Left colon (tissue), 2 donors: ENCODE data around the gene CPN2. TPM values are rescaled to one million over a fixed set of nuclear protein-coding genes. Genes with fewer than 3 reads are reported as not detected.

Experiments used
- ATAC-seq: fragments of 200-7000 bp; cut with Tn5 transposase; one replicate; pipeline ENCODE4 v1.9.1; 2020; ENCODE audit warnings: mild to moderate bottlenecking, moderate library complexity
- DNase-seq, 2 donors: peaks; one replicate each; pipeline ENCODE4 v3.0.0-alpha.2; 2020
- intact Hi-C, 2 donors: fragments of 100-400 bp; cut with DNase I in 1 of 2; cut with micrococcal nuclease in 1 of 2; formaldehyde crosslinking; loops; one replicate each; pipeline versions ENCODE4 v1.11.2 to v1.14.0; 2022; cut with DNase I, micrococcal nuclease
- total RNA-seq, 2 donors: library from RNA; stranded (reverse); fragmentation: NEBNext Ultra II Directional; extraction: Animal tissue kit (Norgen Biotek cat#: 25700); gene quantifications; one replicate each; pipeline ENCODE4 v1.2.1, GENCODE V29; 2021
- donor health status: DM: no; HTN: no; CAD: no.
- donor health status: DM: yes; HTN: yes; CAD: no.

CPN2 gene
- total RNA-seq, 2 donors from 2014 or later = not detected

DNA sequence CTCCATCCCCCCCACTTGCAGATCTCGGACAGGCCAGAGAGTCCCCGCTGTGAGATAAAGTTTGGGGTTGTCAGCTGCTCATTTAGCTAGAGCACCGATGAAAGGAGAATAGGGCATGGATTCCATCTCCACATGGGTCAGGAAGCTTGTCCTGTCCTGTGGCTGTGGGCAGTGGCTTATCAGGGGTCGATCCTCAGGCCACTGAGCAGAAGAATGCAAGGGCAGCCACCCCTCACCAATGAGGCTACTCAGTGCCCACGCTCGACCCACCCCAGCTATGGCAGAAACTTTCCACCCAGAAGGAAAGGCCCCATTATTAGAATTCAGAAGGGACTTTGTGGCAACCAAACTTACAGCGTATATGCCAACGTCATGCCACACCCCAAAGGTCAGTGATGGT lies 43.3 kb downstream of the CPN2 start:
- DNase-seq (no peak), ATAC-seq (no peak)
- intact Hi-C loops = no loop called here

DNA sequence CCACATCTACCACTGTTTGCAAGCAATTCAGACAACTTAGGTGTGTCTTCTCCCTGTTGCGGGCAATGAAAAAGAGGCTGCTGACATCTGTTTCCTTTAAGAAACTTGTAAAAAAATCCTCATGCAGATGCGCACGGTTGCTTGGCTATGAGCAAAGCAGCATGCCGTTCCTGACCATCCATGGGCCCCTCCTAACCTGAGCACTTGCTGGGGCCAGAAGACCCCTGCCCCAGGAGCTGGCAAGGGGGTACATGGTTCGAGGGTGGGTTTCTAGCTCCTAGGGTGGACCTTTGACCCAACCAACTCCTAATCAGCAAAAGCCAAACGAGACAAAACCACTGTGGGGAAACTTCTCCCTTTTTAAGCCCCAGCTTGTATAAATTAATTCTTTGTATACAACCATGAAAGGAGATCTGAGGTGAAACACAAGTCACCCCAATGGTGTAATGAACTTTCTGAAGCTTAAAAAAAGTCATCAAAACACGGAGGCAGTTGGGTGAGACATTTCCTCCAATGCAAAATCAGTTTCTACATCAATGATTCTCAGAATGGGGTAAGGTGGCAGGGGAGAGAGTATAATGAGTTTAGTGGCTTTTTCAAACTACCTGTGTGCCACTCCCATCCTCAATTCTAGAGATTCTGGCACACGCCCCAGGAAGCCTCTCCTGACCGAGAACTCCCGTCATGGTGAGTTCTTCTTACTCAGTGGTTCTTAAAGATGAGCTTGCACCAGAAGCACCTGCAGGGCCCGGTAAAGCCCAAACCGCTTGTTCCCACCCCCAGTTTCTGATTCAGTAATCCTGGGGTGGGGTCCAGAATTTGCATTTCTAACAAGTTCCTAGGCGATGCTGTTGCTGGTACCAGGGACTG lies 44.1 kb downstream of the CPN2 start:
- DNase-seq = peak in 1 of 2 donors; percentile 17
- peak; percentile 34 for ATAC-seq
- intact Hi-C loops = no loop called here

DNA sequence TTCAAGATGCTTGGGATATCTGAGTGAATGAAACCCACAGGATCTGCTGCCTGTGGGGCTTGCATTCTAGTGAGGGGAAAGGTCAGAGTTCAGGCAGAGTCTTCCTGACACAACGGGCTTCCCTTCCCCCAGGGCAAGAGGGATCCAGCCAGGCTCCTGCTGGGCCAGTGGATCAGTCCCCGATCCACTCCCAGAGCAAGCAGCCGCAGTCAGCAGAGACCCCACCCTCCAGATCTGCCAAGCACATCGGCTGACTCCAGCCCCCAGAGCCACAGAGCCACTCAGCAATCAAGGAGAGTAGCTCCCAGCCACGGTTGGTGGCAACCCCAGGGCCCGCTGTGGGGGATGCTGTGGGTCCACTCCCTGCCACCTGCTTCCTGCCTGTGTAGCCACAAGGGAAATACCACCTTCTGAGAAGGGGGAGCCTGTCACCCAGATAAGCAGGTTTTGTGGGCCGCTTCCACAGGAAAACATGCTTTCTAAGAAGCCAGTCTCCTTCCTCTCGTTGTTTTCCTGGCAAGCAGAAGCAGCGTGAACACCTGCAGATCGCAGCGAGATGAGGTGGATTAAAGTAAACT lies 44.9 kb downstream of the CPN2 start:
- ATAC-seq = peak; percentile 40
- intact Hi-C loops = no loop called here
- peak in 1 of 2 donors; percentile 27 for DNase-seq

DNA sequence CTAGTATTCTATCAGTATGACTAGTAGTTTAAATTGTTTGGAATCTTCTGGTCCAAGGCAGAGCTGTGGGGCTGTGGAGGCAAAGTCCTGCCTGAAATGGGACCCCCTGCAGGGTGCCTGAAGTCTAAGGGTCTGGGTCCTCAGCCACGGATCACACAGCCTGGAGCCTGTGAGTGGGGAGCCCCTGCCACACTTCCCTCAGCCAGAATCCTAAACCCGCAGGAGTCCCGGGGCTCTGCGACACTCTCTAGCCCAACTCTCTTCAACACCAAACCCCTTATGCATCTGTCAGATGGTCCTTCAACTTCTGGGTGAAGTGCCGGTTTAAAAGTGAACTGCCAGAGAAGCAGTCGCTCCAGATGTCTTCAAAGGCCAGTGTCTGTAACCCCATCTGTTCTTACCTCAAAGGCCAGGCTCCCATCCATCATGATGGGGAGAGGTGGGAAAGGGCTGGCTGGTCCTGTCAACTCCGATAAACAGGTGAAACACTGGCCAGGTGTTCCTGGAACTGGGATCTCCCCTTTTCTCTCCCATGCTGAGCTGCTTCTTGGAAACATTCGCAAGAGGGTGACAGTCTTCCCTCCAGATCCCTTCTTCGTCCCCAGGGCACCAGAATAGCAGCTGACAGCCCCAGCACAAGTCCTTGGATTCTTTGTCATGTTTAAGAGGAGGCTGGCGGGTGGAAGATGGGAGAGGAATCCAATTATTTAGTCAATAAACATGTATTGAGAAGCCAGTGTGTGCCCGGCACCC lies 45.6 kb downstream of the CPN2 start:
- no peak for ATAC-seq
- intact Hi-C loops = no loop called here
- no peak for DNase-seq

DNA sequence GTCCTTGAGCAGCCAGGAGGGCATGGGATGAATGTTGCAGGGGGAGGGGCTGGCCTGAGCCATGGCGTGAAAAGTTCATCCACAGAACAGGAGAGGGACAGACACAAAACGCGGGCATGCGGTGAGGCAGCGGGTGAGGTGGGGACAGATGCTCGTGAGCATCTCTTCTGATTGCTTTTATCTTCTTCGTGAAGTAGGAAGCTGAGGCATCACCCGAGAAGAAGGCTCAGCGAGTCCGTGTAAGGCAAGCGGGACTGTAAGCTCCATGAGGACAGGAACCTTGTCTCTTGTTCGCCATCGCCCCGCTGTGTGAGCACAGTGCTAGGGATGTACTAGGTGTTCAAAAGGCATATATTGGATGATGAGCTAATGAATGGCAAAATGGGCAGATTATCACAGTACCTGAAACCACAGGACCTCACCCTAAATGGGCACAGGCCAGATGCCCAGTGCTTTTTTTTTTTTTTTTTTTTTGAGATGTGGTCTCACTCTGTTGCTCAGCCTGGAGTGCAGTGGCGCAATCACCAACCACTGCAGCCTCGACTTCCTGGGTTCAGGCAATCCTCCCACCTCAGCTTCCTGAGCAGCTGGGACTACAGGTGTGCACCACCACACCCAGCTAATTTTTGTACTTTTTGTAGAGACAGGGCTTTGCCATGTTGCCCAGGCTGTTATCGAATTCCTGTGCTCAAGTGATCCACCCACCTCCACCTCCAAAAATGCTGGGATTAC lies 46.8 kb downstream of the CPN2 start:
- intact Hi-C loops = no loop called here
- ATAC-seq = no peak
- DNase-seq = no peak

DNA sequence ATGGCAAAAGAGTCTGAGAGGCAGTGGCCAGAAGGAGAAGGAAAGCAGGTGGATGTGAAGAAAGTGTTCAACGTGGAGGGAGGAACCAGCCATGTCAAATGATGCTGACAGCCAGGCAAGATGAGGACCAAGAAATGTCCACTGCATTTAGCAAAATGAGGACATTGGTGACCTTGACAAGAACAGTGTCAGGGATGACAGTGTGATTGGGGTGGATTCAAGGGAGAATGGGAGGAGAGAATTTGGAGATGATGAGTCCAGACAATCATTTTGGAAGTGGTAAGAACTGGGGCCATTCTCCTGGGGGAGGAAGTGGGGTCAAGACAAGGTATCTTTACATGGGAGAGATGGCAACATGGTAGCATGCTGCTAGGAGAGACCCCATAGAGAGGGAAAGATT lies 47.4 kb downstream of the CPN2 start:
- intact Hi-C loops = no loop called here
- ATAC-seq = no peak
- no peak for DNase-seq

DNA sequence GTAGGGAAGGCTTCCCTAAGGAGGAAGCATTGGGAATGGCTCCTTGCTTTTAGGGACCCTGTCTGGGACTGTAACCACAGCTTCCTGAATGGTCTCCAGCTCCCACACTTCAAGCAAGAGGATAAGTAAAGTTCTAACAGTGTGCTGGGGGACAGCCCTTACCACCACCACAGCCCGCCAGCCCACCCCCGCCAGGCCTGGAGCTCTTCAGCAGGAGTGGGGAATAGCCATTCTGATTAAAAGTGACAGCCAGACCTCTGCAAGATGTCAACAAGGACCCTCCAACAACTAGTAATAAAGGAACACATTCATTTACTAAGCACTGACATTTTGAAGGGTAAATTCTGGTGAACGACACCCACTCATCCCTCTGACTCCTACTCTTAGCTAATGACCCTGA lies 49.4 kb downstream of the CPN2 start:
- ATAC-seq = no peak
- no peak for DNase-seq
- intact Hi-C loops = no loop called here

DNA sequence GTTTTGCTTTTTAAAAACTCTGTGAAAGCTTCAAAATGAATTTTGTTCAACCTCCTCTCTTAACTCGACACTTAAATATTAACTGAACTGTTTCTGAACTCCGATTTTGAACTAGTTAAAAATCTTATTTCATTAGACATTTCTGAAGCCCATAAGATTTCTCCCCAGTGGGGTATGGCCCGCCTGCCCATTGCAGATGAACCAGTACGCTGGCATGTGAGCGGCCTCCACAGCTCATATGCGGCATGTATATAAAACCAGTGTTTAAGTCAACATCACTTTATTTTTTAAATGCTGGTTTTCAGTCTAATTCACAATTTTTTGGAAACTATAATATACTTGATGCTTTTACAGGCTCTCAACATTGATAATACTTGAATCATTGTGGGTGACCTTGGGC lies 50.2 kb downstream of the CPN2 start:
- ATAC-seq = no peak
- DNase-seq = no peak

DNA sequence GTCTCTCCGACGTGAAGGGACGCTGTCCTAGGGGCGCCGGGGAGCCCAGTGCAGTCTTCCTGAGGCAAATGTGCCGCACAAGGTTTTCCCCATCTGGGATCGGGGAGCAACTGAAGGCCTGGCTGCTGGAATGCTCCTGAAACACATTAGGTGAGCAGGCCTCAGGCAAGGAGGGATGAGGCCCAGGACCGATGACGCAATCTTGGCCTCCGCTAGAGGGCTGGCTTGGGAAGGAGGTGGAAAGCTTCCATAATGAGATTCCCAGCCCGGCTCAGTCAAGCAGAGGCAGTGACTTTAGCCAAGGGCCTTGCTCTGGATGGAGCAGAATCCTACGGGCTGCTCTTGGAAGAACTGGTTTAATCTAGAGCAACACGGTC lies 50.8 kb downstream of the CPN2 start:
- intact Hi-C loops = no loop called here
- ATAC-seq = no peak
- peak; percentile 36 to 59 for DNase-seq

More for the DNA sequence above, 50.2 kb downstream of the CPN2 start:
- intact Hi-C loops = no loop called here

DNA sequence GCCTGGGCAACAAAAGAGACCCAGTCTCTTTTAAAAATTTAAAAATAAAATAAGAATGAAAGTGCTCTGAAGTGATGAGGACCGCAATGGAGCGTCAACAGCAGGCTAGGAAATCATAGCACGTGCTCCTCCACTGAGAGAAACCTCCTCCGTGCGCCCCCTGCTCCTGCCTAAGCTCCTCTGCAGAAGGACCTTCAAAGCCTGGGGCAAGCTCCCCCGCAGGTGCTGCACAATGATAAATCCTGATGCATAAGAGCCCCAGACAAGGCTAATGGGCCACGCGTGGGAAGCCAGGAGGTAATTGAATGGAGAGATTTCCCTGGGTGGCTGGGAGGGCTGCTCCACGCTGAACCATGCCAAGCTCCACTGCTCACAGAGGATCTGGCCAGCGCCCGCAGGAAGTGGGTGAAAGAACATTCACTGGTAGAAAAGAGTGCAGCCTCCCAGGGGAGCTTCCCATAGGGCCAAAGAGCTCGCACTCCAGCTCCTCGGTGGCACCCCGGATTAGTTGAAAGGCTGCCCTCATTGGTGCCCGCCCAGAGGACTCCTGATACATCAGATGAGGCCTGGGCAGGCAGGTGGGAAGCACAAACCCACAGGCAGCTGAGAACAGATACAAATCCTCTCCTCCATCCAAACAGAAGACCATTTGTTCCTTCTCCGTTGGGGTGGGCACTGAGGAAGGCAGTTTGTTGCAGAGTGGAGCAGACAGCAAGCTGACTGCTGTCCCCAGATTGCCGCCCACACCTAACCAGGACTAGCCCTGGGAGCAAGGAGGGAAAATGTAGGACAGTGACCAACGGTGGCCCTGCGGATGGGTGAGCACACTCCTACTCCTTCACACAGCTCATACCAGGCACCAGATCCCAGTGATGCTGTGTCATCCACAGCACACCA lies 52.5 kb downstream of the CPN2 start:
- DNase-seq (no peak), ATAC-seq (no peak)
- intact Hi-C loops = no loop called here

DNA sequence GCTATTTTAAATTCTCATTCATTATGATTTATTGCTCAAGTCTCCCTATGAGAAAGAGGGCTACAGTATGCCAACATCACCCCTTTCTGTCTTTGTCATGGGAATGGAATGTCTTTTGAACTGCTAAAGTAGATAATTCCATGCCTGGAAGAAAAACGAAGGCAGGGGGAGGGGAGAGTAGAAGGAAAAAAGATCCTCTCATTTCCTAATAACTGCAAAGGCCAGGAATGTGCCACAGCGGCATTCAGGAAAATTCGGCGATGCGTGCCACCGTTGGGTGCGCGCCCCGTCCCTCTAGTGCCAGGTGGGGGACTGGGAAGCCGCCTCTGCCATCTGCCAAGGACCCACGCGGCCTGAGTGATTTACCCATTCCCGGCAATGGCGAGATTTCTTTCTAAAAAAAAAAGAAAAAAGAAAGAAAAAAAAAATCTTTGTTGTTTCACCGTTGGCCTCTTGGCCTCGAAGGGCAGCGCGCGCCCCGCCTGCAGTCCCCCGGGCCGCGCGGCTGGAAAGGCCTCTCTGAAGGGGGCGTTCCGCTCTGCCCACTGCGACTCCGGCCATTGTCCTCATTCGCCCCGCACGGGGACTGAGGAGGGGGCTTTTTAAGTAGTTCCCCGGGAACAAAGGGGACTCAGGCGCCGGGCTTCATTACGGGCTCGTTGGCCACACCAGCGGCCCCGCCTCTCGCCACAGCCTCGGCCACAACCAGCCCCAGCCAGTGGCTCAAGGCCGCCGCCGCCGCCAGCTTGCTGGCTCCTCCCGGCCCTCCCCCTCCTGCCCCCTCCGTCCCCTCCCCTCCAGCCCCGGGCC lies 54.5 kb downstream of the CPN2 start:
- intact Hi-C loops = no loop called here
- peak; percentile 82 for ATAC-seq

DNA sequence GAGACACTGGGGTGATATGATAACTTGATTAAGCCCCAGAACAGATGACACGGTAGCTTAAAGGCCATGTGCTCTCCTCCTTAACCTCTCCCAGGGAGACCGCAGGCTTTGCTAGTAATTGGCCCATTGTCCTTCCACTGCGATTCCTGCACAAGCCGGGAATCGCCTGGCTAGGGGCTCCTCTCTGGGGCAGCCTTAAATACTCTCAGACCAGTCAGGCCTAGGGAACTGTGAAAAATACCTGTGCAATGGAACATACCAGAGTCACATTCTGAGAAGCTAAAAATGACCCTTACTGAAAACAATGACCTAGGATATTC lies 56.3 kb downstream of the CPN2 start:
- intact Hi-C loops = no loop called here
- no peak for ATAC-seq
- DNase-seq = no peak

More for the DNA sequence above, 54.5 kb downstream of the CPN2 start:
- DNase-seq = peak in 1 of 2 donors; percentile 49

DNA sequence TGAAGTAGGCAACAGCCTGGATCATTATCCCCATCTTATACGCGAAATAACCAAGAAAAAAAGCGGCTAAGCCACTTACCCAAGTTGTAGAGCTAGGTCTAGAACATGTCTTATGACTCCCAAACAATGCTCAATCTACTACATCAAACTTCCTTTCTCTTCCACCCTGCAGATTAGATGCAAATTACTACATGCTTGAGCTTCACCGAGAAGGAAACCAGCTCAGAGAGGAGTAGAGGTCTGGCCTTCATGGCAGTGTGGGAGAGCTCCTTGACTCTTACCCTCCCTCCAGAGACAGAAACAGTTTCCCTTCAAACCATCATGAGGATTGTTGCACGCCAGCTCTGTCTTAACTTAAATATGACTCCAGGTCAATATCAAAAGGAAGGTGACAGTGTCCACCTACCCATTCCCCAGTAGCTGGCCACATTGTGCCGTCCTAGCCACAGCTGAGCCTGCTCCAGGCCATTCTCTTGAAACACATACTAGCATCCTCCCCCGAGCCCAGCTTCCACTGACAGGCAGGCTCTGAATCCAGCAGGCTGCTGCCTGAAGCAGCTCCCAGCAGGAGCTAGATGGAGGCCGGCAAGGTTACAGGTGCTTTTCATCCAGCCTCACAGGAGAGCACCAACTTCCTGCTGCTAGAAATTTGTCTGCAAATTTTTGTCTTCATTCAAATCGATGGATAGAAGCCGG lies 56.8 kb downstream of the CPN2 start:
- intact Hi-C loops = no loop called here
- no peak for ATAC-seq
- DNase-seq = no peak

DNA sequence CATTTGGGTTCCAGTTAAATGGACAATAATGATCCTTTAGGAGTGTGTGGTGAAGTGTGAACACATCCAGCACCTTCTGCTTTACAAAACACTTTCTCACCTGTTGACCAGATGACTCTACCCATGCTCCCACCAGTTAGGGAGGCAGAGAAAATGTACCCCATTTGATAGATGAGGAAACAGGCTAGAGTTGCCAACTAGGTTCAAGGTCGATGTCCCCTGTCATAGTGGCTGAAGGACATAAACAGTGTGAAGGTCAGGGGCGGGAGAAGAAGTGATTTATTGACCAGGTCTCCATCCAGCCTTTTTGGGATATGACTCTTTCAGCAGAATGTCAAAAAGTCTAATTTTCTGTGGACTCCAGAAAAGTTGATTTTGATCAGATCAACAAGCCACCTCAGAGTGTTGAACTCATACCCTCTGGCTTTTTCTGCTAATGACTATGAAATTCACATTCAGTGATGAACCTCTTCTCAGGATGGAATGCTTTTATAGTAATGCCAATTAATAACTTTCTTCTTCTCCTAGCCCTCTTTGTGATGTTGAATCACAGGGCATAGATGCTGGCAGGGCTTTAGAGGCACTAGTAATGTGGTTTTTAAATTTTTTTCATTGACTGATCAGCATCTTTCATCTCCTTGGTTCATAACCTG lies 57.5 kb downstream of the CPN2 start:
- DNase-seq (no peak), ATAC-seq (no peak)
- intact Hi-C loops = no loop called here

DNA sequence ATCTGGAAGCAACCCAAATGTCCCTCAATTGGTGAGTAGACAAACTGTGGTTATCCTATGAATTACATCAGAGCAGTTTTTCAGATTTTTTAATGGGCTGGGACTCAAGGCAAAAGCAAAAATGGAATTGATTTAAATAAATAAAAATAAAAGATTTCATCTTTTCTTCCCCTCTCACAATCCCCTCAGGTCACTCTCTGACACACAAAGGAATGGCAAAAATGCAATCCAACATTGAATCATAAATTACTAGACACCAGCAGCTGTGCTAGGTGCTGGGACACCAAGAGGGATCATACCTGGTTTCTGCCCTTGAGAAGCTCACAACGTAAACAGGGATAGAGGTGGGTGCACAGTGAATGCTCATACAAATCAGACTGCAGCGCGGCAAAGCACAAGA lies 58.8 kb downstream of the CPN2 start:
- ATAC-seq = no peak
- DNase-seq = no peak
- intact Hi-C loops = no loop called here
